Lower leg skin (tissue), 4 donors: Measurements from ENCODE around the gene RAB34. TPM values are rescaled to one million over a fixed set of nuclear protein-coding genes. Genes with fewer than 3 reads are reported as not detected.

ENCODE experiments used
- DNase-seq, 2 donors: peaks; one replicate each; pipeline ENCODE4 v3.0.0-alpha.2; 2019; ENCODE audit warnings: low spot score in 2 of 2
- H3K4me3 ChIP-seq: fragments of 200-600 bp; sonication (generic); 2 replicates; pipeline ENCODE4 v1.5.1; 2017; ENCODE audit warnings: mild to moderate bottlenecking, low read depth; ENCODE audit not compliant: poor library complexity, severe bottlenecking
- POLR2A ChIP-seq, 2 donors: fragments of 450-650 bp; IDR thresholded peaks; one replicate each; pipeline ENCODE4 v1.6.1; 2016 to 2017; ENCODE audit warnings: antibody characterized with exemption in 2 of 2, mild to moderate bottlenecking in 1 of 2, moderate library complexity in 1 of 2
- WGBS, 2 donors: methylation state at CpG; one replicate each; pipeline ENCODE4 v1.1.5; 2018; 5-methylcytosine and 5-hydroxymethylcytosine counted together
- intact Hi-C: fragments of 100-400 bp; cut with DNase I; formaldehyde crosslinking; loops from one replicate; pipeline ENCODE4 v1.15.0; 2023; ENCODE audit warnings: low total_unique reads
- total RNA-seq, 4 donors: library from RNA; depleted of rRNA; stranded (reverse); fragments of >200 nt; gene quantifications; one replicate each; pipeline ENCODE4 v1.1.0, GENCODE V29; 2016
- TF ChIP-seq, protein P1 (sequence below), 3 donors: fragments of 450-650 bp; IDR thresholded peaks; one replicate each; pipeline ENCODE4 v1.5.1; 2016; ENCODE audit warnings: antibody characterized with exemption in 3 of 3, mild to moderate bottlenecking in 3 of 3, moderate library complexity in 2 of 3

RAB34 gene
- total RNA-seq, 4 donors from 2014 or later = 76.6 to 138 (median 103) TPM

DNA sequence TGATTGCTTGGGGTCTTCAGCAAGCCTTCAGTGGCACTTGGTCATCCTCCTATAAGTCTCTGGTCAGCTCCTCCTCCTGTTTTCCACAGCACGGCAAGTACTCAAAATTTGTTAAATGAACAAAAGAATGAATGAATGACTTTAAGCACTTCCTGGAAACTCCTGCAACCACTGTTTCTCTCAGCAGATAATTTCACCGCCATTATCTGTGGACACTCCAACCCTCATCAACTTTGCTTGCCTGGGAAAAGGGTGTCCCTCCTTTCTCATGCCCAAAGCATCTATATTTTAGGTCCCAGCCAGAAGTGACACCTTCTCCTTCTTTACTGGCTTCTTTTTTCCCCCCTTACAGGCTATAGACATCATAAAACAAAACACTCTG is 10.3 kb downstream of the RAB34 start:
- intact Hi-C loops = no loop called here
- 74 to 85% methylated on average over 2 of the region's 2 CpGs for WGBS, 2 donors
- no peak for DNase-seq
- no peak overlapping the region for H3K4me3 ChIP-seq
- TF ChIP-seq, protein P1, sequence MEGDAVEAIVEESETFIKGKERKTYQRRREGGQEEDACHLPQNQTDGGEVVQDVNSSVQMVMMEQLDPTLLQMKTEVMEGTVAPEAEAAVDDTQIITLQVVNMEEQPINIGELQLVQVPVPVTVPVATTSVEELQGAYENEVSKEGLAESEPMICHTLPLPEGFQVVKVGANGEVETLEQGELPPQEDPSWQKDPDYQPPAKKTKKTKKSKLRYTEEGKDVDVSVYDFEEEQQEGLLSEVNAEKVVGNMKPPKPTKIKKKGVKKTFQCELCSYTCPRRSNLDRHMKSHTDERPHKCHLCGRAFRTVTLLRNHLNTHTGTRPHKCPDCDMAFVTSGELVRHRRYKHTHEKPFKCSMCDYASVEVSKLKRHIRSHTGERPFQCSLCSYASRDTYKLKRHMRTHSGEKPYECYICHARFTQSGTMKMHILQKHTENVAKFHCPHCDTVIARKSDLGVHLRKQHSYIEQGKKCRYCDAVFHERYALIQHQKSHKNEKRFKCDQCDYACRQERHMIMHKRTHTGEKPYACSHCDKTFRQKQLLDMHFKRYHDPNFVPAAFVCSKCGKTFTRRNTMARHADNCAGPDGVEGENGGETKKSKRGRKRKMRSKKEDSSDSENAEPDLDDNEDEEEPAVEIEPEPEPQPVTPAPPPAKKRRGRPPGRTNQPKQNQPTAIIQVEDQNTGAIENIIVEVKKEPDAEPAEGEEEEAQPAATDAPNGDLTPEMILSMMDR (IDR thresholded peaks at IDR 0.05) = no peak
- no peak for TF ChIP-seq POLR2A (IDR thresholded peaks at IDR 0.05)

DNA sequence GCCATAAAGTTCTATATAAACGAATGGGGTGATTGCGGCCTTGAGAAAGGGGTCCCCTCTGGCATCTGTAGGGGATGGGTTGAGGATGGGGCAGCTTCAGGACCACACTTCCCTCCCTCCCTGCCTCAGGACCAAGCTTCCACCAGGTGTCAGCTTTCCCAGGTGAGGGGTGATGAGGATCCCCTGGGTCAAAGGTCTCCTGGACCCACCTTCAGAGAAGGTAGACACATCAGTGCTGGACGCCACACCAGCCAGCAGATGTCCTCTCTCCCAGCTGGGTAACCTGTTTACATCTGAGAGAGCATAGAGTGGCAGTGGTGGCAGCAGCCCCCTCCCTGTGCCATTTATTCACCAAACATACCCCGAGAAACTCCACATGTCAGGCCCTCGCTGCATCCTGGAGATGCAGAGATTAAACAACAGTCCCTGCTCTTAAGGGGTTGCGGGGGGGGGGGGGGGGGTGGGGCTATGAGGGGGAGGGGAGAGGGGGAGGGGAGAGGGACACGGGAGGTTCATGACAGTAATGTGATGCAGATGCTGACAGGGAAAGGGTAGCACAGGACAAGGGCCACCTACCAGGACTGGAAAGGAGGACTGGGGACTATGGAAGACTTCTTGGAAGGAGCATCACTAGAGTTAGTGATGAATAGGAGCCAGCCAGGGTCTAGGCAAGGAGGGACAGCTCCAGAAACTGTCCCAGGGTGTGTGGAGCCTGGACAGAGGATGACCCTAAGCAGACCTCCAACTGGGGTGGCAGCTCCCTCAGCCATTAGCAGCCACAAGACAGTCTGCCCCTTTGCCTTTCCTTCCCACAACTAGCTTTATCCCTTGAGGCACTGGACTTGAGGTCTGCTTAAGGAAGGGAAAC is 11.0 kb downstream of the RAB34 start:
- no peak overlapping the region for H3K4me3 ChIP-seq
- WGBS, 2 donors = 69 to 85% methylated on average over 3 to 7 of the region's 7 CpGs
- intact Hi-C loops = no loop called here
- TF ChIP-seq POLR2A (IDR thresholded peaks at IDR 0.05) = no peak
- TF ChIP-seq, protein P1 (IDR thresholded peaks at IDR 0.05) = no peak
- DNase-seq = no peak

DNA sequence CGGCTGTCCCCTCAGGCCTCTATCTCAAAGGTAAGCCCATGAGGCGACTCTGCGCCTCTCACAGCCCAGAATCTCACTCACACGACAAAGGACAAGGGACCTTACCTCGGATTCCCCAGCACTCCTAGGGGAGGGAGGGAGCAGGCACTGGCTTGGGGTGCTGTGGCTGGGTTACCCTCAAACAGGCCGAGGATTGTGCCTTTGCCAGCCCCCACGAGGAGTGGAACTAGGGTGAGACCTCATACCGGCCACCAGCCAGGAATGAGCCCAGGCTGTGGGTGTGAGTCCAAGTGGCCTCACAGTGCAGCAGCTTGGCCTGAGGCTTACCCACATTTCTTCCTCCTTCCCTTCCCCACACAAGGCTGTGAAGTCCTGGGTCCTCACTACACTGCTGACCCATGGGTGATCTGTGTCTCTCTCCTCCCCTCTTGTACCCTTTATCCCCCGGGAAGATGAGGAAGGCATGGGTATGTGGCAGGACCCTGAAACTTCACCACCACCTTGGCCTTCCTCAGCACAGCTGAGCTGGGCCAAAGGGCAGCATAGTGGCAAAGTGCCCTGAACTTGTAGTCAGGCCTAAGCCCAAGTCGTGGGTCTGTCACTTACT is 11.8 kb downstream of the RAB34 start:
- DNase-seq = no peak
- 75 to 79% methylated on average over 10 of the region's 10 CpGs for WGBS, 2 donors
- H3K4me3 ChIP-seq = no peak overlapping the region
- intact Hi-C loops = no loop called here
- TF ChIP-seq, protein P1 (IDR thresholded peaks at IDR 0.05) = no peak
- TF ChIP-seq POLR2A (IDR thresholded peaks at IDR 0.05) = no peak

DNA sequence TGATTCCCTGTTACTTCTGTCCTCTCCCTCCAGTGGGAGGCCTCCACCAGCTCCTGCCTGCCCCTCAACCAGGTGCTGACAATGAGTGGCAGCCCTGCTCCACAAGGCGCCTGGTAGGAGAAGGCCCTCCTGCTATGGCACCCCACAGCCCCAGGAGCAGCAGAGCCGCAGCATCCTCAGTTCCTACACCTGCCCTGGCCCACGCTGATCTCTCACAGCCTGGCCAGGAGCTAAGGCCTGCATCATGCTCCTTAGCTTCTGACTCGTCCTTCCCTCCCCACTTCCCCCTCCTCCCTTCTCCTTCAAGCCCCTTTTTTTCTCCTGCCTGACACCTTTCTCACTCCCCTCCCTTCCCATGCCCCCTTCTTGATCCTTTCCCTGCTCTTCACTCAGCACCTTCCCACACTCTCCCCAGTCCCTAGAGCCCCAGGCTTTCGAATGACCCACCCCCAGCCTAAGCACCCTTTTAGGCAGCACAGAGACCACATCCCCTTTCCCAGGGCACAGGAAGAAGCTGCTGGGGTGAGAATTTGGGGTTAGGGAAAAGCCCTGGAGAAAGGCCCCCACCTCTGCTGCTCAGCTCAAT is 12.5 kb downstream of the RAB34 start:
- no peak for TF ChIP-seq POLR2A (IDR thresholded peaks at IDR 0.05)
- TF ChIP-seq, protein P1 (IDR thresholded peaks at IDR 0.05) = no peak
- intact Hi-C loops = no loop called here
- WGBS, 2 donors = 71 to 82% methylated on average over 5 of the region's 5 CpGs
- DNase-seq = no peak
- H3K4me3 ChIP-seq = no peak overlapping the region

DNA sequence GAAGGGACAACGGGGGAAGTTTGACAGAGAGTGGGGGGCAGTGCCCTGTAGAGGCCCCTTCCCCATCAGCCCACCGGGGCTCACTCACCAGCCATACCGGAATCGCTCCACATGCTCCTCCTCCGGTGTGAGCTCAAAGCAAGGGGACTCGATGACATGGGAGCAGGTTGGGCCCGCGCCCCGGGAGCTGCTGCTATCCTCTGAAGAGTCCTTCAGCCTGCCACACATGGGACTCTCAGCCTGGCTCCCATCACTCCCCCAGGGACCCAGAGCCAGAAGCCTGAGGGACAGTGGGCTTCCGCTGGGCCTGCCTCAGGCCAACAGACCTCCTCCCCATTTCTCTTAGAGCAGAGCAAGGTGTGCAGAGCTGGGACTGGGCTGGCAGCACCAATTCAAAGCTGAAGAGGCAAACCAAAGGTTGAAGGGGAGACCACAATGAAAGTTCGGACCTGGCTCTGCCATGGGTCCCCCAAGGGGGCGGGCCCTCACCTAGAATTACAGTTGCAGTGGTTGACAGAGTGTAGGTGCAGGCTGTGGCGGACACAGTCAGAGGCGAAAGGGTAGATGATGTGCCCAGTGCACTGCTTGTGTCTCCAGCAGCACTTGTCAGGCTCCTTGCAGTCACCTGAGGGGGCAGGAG is 13.3 kb downstream of the RAB34 start:
- no peak overlapping the region for H3K4me3 ChIP-seq
- intact Hi-C loops = no loop called here
- no peak for TF ChIP-seq POLR2A (IDR thresholded peaks at IDR 0.05)
- TF ChIP-seq, protein P1 (IDR thresholded peaks at IDR 0.05) = no peak
- WGBS, 2 donors = 90 to 91% methylated on average over 12 to 14 of the region's 14 CpGs
- no peak for DNase-seq
